ENCODE results near the gene CNOT3. TPM values are rescaled to one million over a fixed set of nuclear protein-coding genes. Genes with fewer than 3 reads are reported as not detected.

The CNOT3 gene
- total RNA-seq, 1 donor from 2014 or later = 53.2 TPM

- POLR2A ChIA-PET = interaction anchor here (0.7 to 3.5 kb wide), 2 partner anchors 8 to 32 kb away, joined by 3 to 22 read pairs; partner anchors contain the start of gene CNOT3
- no peaks in the 10 kb centered on the region for H3K27me3 Mint-ChIP-seq
- no peaks in the 10 kb centered on the region for H3K9me3 Mint-ChIP-seq
- intact Hi-C loops (cut with micrococcal nuclease) = loop anchor here (5.0 kb wide), 3 partner anchors 238 to 1468 kb away; partner anchors contain the start of genes MYADM and ZNF83
- peaks cover 52% of the 10 kb centered on the region for H3K36me3 Mint-ChIP-seq (ENCODE audit: low read depth)
- CTCF ChIA-PET = no interaction called here
- DNase-seq (no peak), ATAC-seq (ENCODE audit: low read depth) (no peak)
- no peak for TF ChIP-seq CTCF (IDR thresholded peaks at IDR 0.05)
- peaks cover 15% of the 10 kb centered on the region for H3K4me1 Mint-ChIP-seq
- no peak overlapping the region for H3K4me3 Mint-ChIP-seq
- no peak overlapping the region for H3K27ac Mint-ChIP-seq
Observed at GRCh38 chr19:54104998-54105715, 32.4 kb upstream of the CNOT3 start.

GRCh38 chr19:54105796-54106195 lies 31.8 kb upstream of the CNOT3 start:
- DNase-seq (no peak), ATAC-seq (ENCODE audit: low read depth) (no peak)
- no peak overlapping the region for H3K27ac Mint-ChIP-seq
- no peak for TF ChIP-seq CTCF (IDR thresholded peaks at IDR 0.05)
- peaks cover 56% of the 10 kb centered on the region for H3K36me3 Mint-ChIP-seq (ENCODE audit: low read depth)
- no peak overlapping the region for H3K4me3 Mint-ChIP-seq
- intact Hi-C loops (cut with micrococcal nuclease) = no loop called here
- no peaks in the 10 kb centered on the region for H3K9me3 Mint-ChIP-seq
- peaks cover 15% of the 10 kb centered on the region for H3K4me1 Mint-ChIP-seq
- no peaks in the 10 kb centered on the region for H3K27me3 Mint-ChIP-seq
- ChIA-PET CTCF (no interaction called here), POLR2A (interaction anchor here (0.7 to 0.8 kb wide), 2 partner anchors 8 to 10 kb away, joined by 3 to 4 read pairs; partner anchors contain the start of genes PRPF31 and TFPT)

- CTCF ChIA-PET = no interaction called here
- POLR2A ChIA-PET = interaction anchor here (0.8 kb wide), 1 partner anchor 9 kb away, joined by 4 read pairs; the partner anchor contains the start of genes PRPF31 and TFPT
- no peak overlapping the region for H3K4me3 Mint-ChIP-seq
- no peak overlapping the region for H3K27ac Mint-ChIP-seq
- H3K27me3 Mint-ChIP-seq = no peaks in the 10 kb centered on the region
- DNase-seq (no peak), ATAC-seq (ENCODE audit: low read depth) (no peak)
- TF ChIP-seq CTCF (IDR thresholded peaks at IDR 0.05) = no peak
- H3K4me1 Mint-ChIP-seq = peaks cover 15% of the 10 kb centered on the region
- no peaks in the 10 kb centered on the region for H3K9me3 Mint-ChIP-seq
- intact Hi-C loops (cut with micrococcal nuclease) = no loop called here
- peaks cover 61% of the 10 kb centered on the region for H3K36me3 Mint-ChIP-seq (ENCODE audit: low read depth)
Observed at GRCh38 chr19:54106716-54107115, 30.8 kb upstream of the CNOT3 start.

GRCh38 chr19:54107876-54108490 lies 29.6 kb upstream of the CNOT3 start:
- POLR2A ChIA-PET = no interaction called here
- no peaks in the 10 kb centered on the region for H3K27me3 Mint-ChIP-seq
- CTCF ChIA-PET = no interaction called here
- peaks cover 8% of the 10 kb centered on the region for H3K4me1 Mint-ChIP-seq
- intact Hi-C loops (cut with micrococcal nuclease) = no loop called here
- ATAC-seq (ENCODE audit: low read depth) = no peak
- H3K36me3 Mint-ChIP-seq (ENCODE audit: low read depth) = peaks cover 60% of the 10 kb centered on the region
- H3K27ac Mint-ChIP-seq = no peak overlapping the region
- H3K4me3 Mint-ChIP-seq = no peak overlapping the region
- no peak for DNase-seq
- no peaks in the 10 kb centered on the region for H3K9me3 Mint-ChIP-seq
- no peak for TF ChIP-seq CTCF (IDR thresholded peaks at IDR 0.05)

GRCh38 chr19:54108496-54108895 lies 29.1 kb upstream of the CNOT3 start:
- no peak for DNase-seq
- TF ChIP-seq CTCF (IDR thresholded peaks at IDR 0.05) = no peak
- H3K36me3 Mint-ChIP-seq (ENCODE audit: low read depth) = peaks cover 62% of the 10 kb centered on the region
- H3K27me3 Mint-ChIP-seq = no peaks in the 10 kb centered on the region
- intact Hi-C loops (cut with micrococcal nuclease) = no loop called here
- ATAC-seq (ENCODE audit: low read depth) = no peak
- H3K9me3 Mint-ChIP-seq = no peaks in the 10 kb centered on the region
- no peak overlapping the region for H3K4me3 Mint-ChIP-seq
- CTCF ChIA-PET = no interaction called here
- H3K27ac Mint-ChIP-seq = no peak overlapping the region
- POLR2A ChIA-PET = no interaction called here
- H3K4me1 Mint-ChIP-seq = peaks cover 4% of the 10 kb centered on the region
